H1 (cell line): ENCODE data around the gene IGLL5. TPM values are rescaled to one million over a fixed set of nuclear protein-coding genes. Genes with fewer than 3 reads are reported as not detected.

Source experiments
- CTCF ChIA-PET: fragments of 300-600 bp; sonication (Branson Sonifier 250); formaldehyde crosslinking; loops from one replicate; lab custom pipeline; 2021; ENCODE audit not compliant: partially characterized antibody; lab: Charles Lee
- POLR2A ChIA-PET: fragments of 300-600 bp; sonication (Branson Sonifier 250); formaldehyde crosslinking; loops from one replicate; lab custom pipeline; 2021; ENCODE audit warnings: inconsistent platforms; ENCODE audit not compliant: partially characterized antibody; lab: Charles Lee
- DNase-seq, 2 experiments: peaks; one replicate each; pipeline versions ENCODE4 v3.0.0 to v3.0.0-alpha.2; 2010 to 2022; ENCODE audit warnings: low spot score in 2 of 2, low read depth in 1 of 2, mixed read lengths in 1 of 2
- FAIRE-seq: peaks from 2 replicates; lab custom pipeline; 2011; peaks lifted over from hg19 to GRCh38; lab: Jason Lieb, UNC
- H2AFZ ChIP-seq: 2 replicates; pipeline ENCODE4 v1.8.1; 2012; ENCODE audit warnings: low read length, inconsistent platforms
- H2AK5ac ChIP-seq: 2 replicates; pipeline ENCODE4 v1.6.1; 2013; ENCODE audit warnings: low read depth, low read length
- H2BK120ac ChIP-seq: replicated peaks from 2 replicates; pipeline ENCODE3; 2013; ENCODE audit warnings: low read depth, low read length, inconsistent platforms
- H2BK12ac ChIP-seq: 2 replicates; pipeline ENCODE4 v1.6.1; 2013; ENCODE audit warnings: low read depth, low read length
- H2BK15ac ChIP-seq: 2 replicates; pipeline ENCODE4 v1.6.1; 2013; ENCODE audit warnings: low read length
- H2BK20ac ChIP-seq: 2 replicates; pipeline ENCODE4 v1.6.1; 2013; ENCODE audit warnings: low read length
- H2BK5ac ChIP-seq: 2 replicates; pipeline ENCODE4 v1.6.1; 2013; ENCODE audit warnings: low read depth, low read length
- H3K14ac ChIP-seq: 2 replicates; pipeline ENCODE4 v1.6.1; 2013; ENCODE audit warnings: inconsistent platforms; ENCODE audit not compliant: insufficient read length
- H3K18ac ChIP-seq: 2 replicates; pipeline ENCODE4 v1.6.1; 2013; ENCODE audit warnings: low read length; ENCODE audit errors: extremely low read depth
- H3K23ac ChIP-seq: 2 replicates; pipeline ENCODE4 v1.6.1; 2013; ENCODE audit warnings: inconsistent platforms; ENCODE audit not compliant: insufficient read length
- H3K23me2 ChIP-seq: 2 replicates; pipeline ENCODE4 v1.6.1; 2013; ENCODE audit warnings: low read depth, low read length
- H3K27ac ChIP-seq: 2 replicates; pipeline ENCODE4 v1.6.1; 2011; ENCODE audit warnings: low read depth, low read length, inconsistent platforms
- H3K27me3 ChIP-seq, 4 experiments: replicated peaks in 1 of 4; 1 replicate in 1 of 4; 2 replicates in 3 of 4; pipeline versions ENCODE4 v1.6.1 to v1.8.1; 2011 to 2013; ENCODE audit warnings: low read length in 3 of 4, mild to moderate bottlenecking in 3 of 4, inconsistent platforms in 2 of 4, mixed read lengths in 2 of 4, moderate library complexity in 1 of 4; ENCODE audit not compliant: control insufficient read depth in 3 of 4, insufficient read depth in 3 of 4; ENCODE audit errors: extremely low read depth in 1 of 4
- H3K36me3 ChIP-seq, 4 experiments: 2 replicates each; pipeline versions ENCODE4 v1.6.1 to v1.8.1; 2011 to 2013; ENCODE audit warnings: mild to moderate bottlenecking in 4 of 4, low read length in 3 of 4, moderate library complexity in 2 of 4, control low read depth in 1 of 4, inconsistent platforms in 1 of 4; ENCODE audit not compliant: insufficient read depth in 4 of 4, control insufficient read depth in 2 of 4
- H3K4ac ChIP-seq: replicated peaks from 2 replicates; pipeline ENCODE3; 2013; ENCODE audit warnings: low read length, low read depth, mixed read lengths, inconsistent platforms; ENCODE audit not compliant: insufficient read length
- H3K4me1 ChIP-seq, 4 experiments: replicated peaks in 1 of 4; 1 replicate in 1 of 4; 2 replicates in 3 of 4; pipeline versions ENCODE4 v1.6.1 to v1.8.1; 2011 to 2013; ENCODE audit warnings: low read length in 3 of 4, inconsistent platforms in 2 of 4, mixed read lengths in 1 of 4; ENCODE audit not compliant: insufficient read depth in 4 of 4, control insufficient read depth in 3 of 4
- H3K4me2 ChIP-seq, 2 experiments: 2 replicates each; pipeline versions ENCODE4 v1.6.1 to v1.8.1; 2011 to 2013; ENCODE audit warnings: low read depth in 2 of 2, low read length in 2 of 2, control low read depth in 1 of 2, inconsistent platforms in 1 of 2, mild to moderate bottlenecking in 1 of 2; ENCODE audit not compliant: insufficient read depth in 1 of 2
- H3K4me3 ChIP-seq, 4 experiments: fragments of 200-600, 300-600 bp in 1 of 4; sonication (generic), shearing (Covaris generic), sonication (Bioruptor Twin) in 1 of 4; 2 replicates each; pipeline versions ENCODE4 v1.5.1 to v1.8.1; 2011 to 2016; ENCODE audit warnings: low read length in 4 of 4, low read depth in 3 of 4, control low read depth in 2 of 4, inconsistent platforms in 2 of 4, mild to moderate bottlenecking in 2 of 4, mixed read lengths in 1 of 4, moderate library complexity in 1 of 4; ENCODE audit not compliant: insufficient read depth in 2 of 4; ENCODE audit errors: extremely low read depth in 1 of 4
- H3K56ac ChIP-seq: replicated peaks from 2 replicates; pipeline ENCODE3; 2013; ENCODE audit warnings: low read depth, mild to moderate bottlenecking, mixed read lengths, low read length, inconsistent platforms; ENCODE audit not compliant: insufficient read length
- H3K79me1 ChIP-seq: 2 replicates; pipeline ENCODE4 v1.6.1; 2013; ENCODE audit warnings: low read depth, low read length, control low read depth
- H3K79me2 ChIP-seq, 2 experiments: 2 replicates each; pipeline versions ENCODE4 v1.6.1 to v1.8.1; 2012 to 2013; ENCODE audit warnings: low read length in 2 of 2, mild to moderate bottlenecking in 2 of 2, inconsistent platforms in 1 of 2; ENCODE audit not compliant: insufficient read depth in 2 of 2, control insufficient read depth in 1 of 2
- H3K9ac ChIP-seq, 4 experiments: replicated peaks in 1 of 4; 1 replicate in 1 of 4; 2 replicates in 3 of 4; pipeline versions ENCODE4 v1.6.1 to v1.8.1; 2011 to 2013; ENCODE audit warnings: low read depth in 3 of 4, low read length in 3 of 4, control low read depth in 2 of 4, mild to moderate bottlenecking in 2 of 4, moderate library complexity in 2 of 4, inconsistent platforms in 1 of 4; ENCODE audit errors: extremely low read depth in 1 of 4
- H3K9me3 ChIP-seq, 2 experiments: 2 replicates each; pipeline versions ENCODE4 v1.6.1 to v1.8.1; 2012 to 2013; ENCODE audit warnings: mild to moderate bottlenecking in 2 of 2, moderate library complexity in 2 of 2, control low read depth in 1 of 2, inconsistent platforms in 1 of 2, low read depth in 1 of 2, low read length in 1 of 2, mixed read lengths in 1 of 2; ENCODE audit not compliant: insufficient read depth in 2 of 2
- H4K20me1 ChIP-seq, 2 experiments: replicated peaks in 1 of 2; 2 replicates each; pipeline versions ENCODE3 to v1.8.1; 2011 to 2013; ENCODE audit warnings: inconsistent platforms in 2 of 2, low read length in 2 of 2, mild to moderate bottlenecking in 1 of 2; ENCODE audit not compliant: insufficient read depth in 2 of 2, control insufficient read depth in 1 of 2
- H4K5ac ChIP-seq: 2 replicates; pipeline ENCODE4 v1.6.1; 2013; ENCODE audit warnings: low read length, low read depth, mixed read lengths, inconsistent platforms; ENCODE audit not compliant: insufficient read length
- H4K8ac ChIP-seq: 2 replicates; pipeline ENCODE4 v1.8.0; 2013; ENCODE audit warnings: mild to moderate bottlenecking, moderate library complexity, low read length, inconsistent platforms; ENCODE audit not compliant: insufficient read depth; ENCODE audit errors: extremely low read depth
- H4K91ac ChIP-seq: replicated peaks from 2 replicates; pipeline ENCODE3; 2013; ENCODE audit warnings: low read length, mixed read lengths, inconsistent platforms; ENCODE audit not compliant: insufficient read length
- CREB1 ChIP-seq: IDR thresholded peaks from 2 replicates; pipeline ENCODE4 v1.6.1; 2012; ENCODE audit warnings: inconsistent platforms
- RAD21 ChIP-seq, 2 experiments: IDR thresholded peaks in 1 of 2; conservative IDR thresholded peaks in 1 of 2; 2 replicates each; pipeline ENCODE4 v1.6.1; 2011; ENCODE audit warnings: low read depth in 2 of 2, low read length in 2 of 2, improper control_type of control experiment in 1 of 2, inconsistent platforms in 1 of 2, mild to moderate bottlenecking in 1 of 2, moderate library complexity in 1 of 2
- RBBP5 ChIP-seq: IDR thresholded peaks from 2 replicates; pipeline ENCODE4 v1.7.1; 2012; ENCODE audit warnings: low read depth, mild to moderate bottlenecking, inconsistent platforms, low read length, moderate library complexity, borderline replicate concordance
- SP4 ChIP-seq: IDR thresholded peaks from 2 replicates; pipeline ENCODE4 v1.6.1; 2012; ENCODE audit warnings: low read length, inconsistent platforms
- WGBS, 2 experiments: shearing (Covaris generic) in 1 of 2; methylation state at CpG; one replicate each; pipeline versions ENCODE4 v1.1.6 to v1.1.7; 2013 to 2015; ENCODE audit warnings: low lambda C conversion rate in 2 of 2, mixed read lengths in 2 of 2, inconsistent platforms in 1 of 2, low coverage in 1 of 2, missing lambda C conversion rate in 1 of 2; ENCODE audit not compliant: insufficient replicate concordance in 2 of 2, insufficient coverage in 1 of 2, insufficient read length in 1 of 2; ENCODE audit errors: extremely low coverage in 1 of 2, missing lambda C conversion rate in 1 of 2; 5-methylcytosine and 5-hydroxymethylcytosine counted together
- polyA plus RNA-seq, 7 experiments: library from polyadenylated mRNA; depleted of rRNA in 3 of 7; stranded (reverse) in 5 of 7; unstranded in 2 of 7; fragments of >200 nt in 5 of 7; fragments of 200-250 nt in 2 of 7; gene quantifications; 1 replicate in 5 of 7; 2 replicates in 1 of 7; 4 replicates in 1 of 7; pipeline versions ENCODE4 v1.2.1 to v1.2.3, GENCODE V29; 2011 to 2013; ENCODE audit warnings: missing spikeins in 2 of 7, mixed read lengths in 2 of 7
- total RNA-seq: library from RNA; stranded (reverse); fragmentation: NEBNext Ultra II Directional; extraction: Animal tissue kit (Norgen Biotek cat#: 25700); gene quantifications from 2 replicates; pipeline ENCODE4 v1.2.1, GENCODE V29; 2021

The IGLL5 gene
- total and polyA plus RNA-seq, 2 of the 8 experiments (the other 6 are each of a cell fraction or from before 2014, with no cell fraction given) = not detected

DNA sequence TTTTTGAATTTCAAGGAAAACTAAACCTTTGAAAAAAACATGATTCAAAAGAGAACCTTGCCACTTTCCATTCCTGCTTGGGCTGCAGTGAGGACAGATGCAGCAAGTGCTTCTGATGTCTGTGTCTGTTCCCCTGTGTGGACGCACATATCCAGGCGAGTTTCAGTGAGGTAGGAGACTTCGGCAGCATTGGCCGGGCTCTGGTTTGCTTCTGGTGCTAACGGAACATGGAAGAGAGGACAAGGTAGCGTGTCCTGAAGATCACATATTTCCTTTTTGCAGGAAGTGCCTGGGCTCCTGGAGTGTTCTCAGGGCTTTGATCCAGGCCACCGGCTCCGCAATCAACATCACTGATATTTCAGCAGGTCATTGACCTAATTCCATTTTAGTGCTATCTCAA, 33.1 kb upstream of the IGLL5 start:
- H3K79me1 ChIP-seq = no peaks in the 10 kb centered on the region
- H3K9ac ChIP-seq = no peak overlapping the region
- ChIA-PET CTCF (no interaction called here), POLR2A (no interaction called here)
- no peak overlapping the region for H2BK15ac ChIP-seq
- no peak for DNase-seq
- H3K4me1 ChIP-seq = no peaks in the 10 kb centered on the region
- H2BK12ac ChIP-seq = no peak overlapping the region
- peaks cover 10 to 44% (median 19%) of the 10 kb centered on the region in 4 experiments for H3K27me3 ChIP-seq
- H4K8ac ChIP-seq = no peak overlapping the region
- H2BK5ac ChIP-seq = no peak overlapping the region
- TF ChIP-seq SP4 (no peak), RAD21 (IDR thresholded peaks at IDR 0.05 in 1 of 2, conservative IDR thresholded peaks at IDR 0.05 in 1 of 2; ENCODE audit: low read depth in 2 of 2, low read length in 2 of 2) (no peak), RBBP5 (no peak), CREB1 (no peak)
- H3K4me2 ChIP-seq = no peak overlapping the region
- H2AFZ ChIP-seq = no peak overlapping the region
- no peak overlapping the region for H3K18ac ChIP-seq
- H2BK20ac ChIP-seq = no peak overlapping the region
- H4K20me1 ChIP-seq = no peaks in the 10 kb centered on the region
- H3K56ac ChIP-seq = no peak overlapping the region
- no peak overlapping the region for H3K4ac ChIP-seq
- H3K27ac ChIP-seq = no peak overlapping the region
- WGBS, 2 experiments = 69% methylated on average over 8 of the region's 8 CpGs; no CpG with 5 or more reads in 1 of the 2 experiments
- FAIRE-seq = no peak
- H2AK5ac ChIP-seq = no peak overlapping the region
- no peak overlapping the region for H4K5ac ChIP-seq
- H2BK120ac ChIP-seq = no peak overlapping the region
- H3K79me2 ChIP-seq = no peaks in the 10 kb centered on the region
- no peak overlapping the region for H3K23ac ChIP-seq
- H3K23me2 ChIP-seq = no peaks in the 10 kb centered on the region
- peaks cover 16 to 75% of the 10 kb centered on the region in 2 experiments; a peak in 3 of 4 replicates for H3K9me3 ChIP-seq
- no peak overlapping the region for H4K91ac ChIP-seq
- H3K14ac ChIP-seq = no peak overlapping the region
- no peaks in the 10 kb centered on the region for H3K36me3 ChIP-seq
- H3K4me3 ChIP-seq = no peak overlapping the region
